Measurements from ENCODE around the gene PODXL2. TPM values are rescaled to one million over a fixed set of nuclear protein-coding genes. Genes with fewer than 3 reads are reported as not detected.

The PODXL2 gene
- total and polyA plus RNA-seq, 2 of the 8 experiments (the other 6 are each of a cell fraction or from before 2014, with no cell fraction given), result 27.6 to 31.6 TPM

- TF ChIP-seq ATF2 (IDR thresholded peaks at IDR 0.05; ENCODE audit: low read length), result no peak
These were observed 28.1 kb upstream of the PODXL2 start (continued) for GRCh38 chr3:127600749-127601456.

All from H1 (cell line).